HG03159 (cell line): ENCODE measurements around the gene PASK.
"Not testable (repeated sequence)": the region's sequence is repeated elsewhere in the genome, so short reads cannot be mapped to it uniquely, and the experiment has no call there.

ENCODE experiments used
- ATAC-seq: cut with Tn5 transposase; IDR thresholded peaks from one replicate; pipeline ENCODE4 v1.9.1; 2021; ENCODE audit warnings: mild to moderate bottlenecking, moderate library complexity; ENCODE audit not compliant: unreplicated experiment

Gene PASK

GRCh38 chr2:241109210-241110088 is 39.8 kb downstream of the PASK start:
- no peak for ATAC-seq

GRCh38 chr2:241108271-241109209 is 40.7 kb downstream of the PASK start:
- ATAC-seq, result no peak

GRCh38 chr2:241107031-241107783 is 42.1 kb downstream of the PASK start:
- no peak for ATAC-seq

GRCh38 chr2:241105641-241106040 is 43.6 kb downstream of the PASK start:
- no peak for ATAC-seq

- ATAC-seq, result not testable (repeated sequence)
Measured at GRCh38 chr2:241104611-241105010, 44.7 kb downstream of the PASK start.

GRCh38 chr2:241103176-241103595 is 46.1 kb downstream of the PASK start:
- ATAC-seq, result no peak

GRCh38 chr2:241102239-241102803 is 47.0 kb downstream of the PASK start, which contains the start of gene MTERF4:
Gene MTERF4 (minus strand): TSS chr2:241102287. CDS start chr2:241102273, 14 bp downstream.
- ATAC-seq, result peak; percentile 82

- ATAC-seq, result no peak
Measured at GRCh38 chr2:241099246-241099645, 50.0 kb downstream of the PASK start.

GRCh38 chr2:241096979-241097378 is 52.3 kb downstream of the PASK start:
- ATAC-seq, result peak; percentile 43

GRCh38 chr2:241095594-241096290 is 53.5 kb downstream of the PASK start:
- no peak for ATAC-seq

- no peak for ATAC-seq
Measured at GRCh38 chr2:241094924-241095420, 54.3 kb downstream of the PASK start.

- ATAC-seq, result no peak
Measured at GRCh38 chr2:241094172-241094571, 55.1 kb downstream of the PASK start.

GRCh38 chr2:241093133-241093781 is 56.0 kb downstream of the PASK start:
- ATAC-seq, result not testable (repeated sequence)

- no peak for ATAC-seq
Measured at GRCh38 chr2:241092677-241093076, 56.6 kb downstream of the PASK start.

- no peak for ATAC-seq
Measured at GRCh38 chr2:241091734-241092445, 57.4 kb downstream of the PASK start.

- no peak for ATAC-seq
Measured at GRCh38 chr2:241091201-241091600, 58.1 kb downstream of the PASK start.

- ATAC-seq, result no peak
Measured at GRCh38 chr2:241088791-241089732, 60.2 kb downstream of the PASK start.
